Activated CD8-positive, alpha-beta memory T cell treated with anti-CD3 and anti-CD28 coated beads, Interleukin-2, amount 50 U/mL, for 1 hour (primary cell): ENCODE measurements around the gene MEI1.
A peak's percentile ranks its signal among the peaks of the same experiment; 100 is the strongest.
"Not testable (repeated sequence)": the region's sequence is repeated elsewhere in the genome, so short reads cannot be mapped to it uniquely, and the experiment has no call there.

ENCODE experiments used
- DNase-seq: peaks from one replicate; pipeline ENCODE4 v3.0.0-alpha.2; 2020; ENCODE audit errors: extremely low read depth

Gene MEI1, protein sequence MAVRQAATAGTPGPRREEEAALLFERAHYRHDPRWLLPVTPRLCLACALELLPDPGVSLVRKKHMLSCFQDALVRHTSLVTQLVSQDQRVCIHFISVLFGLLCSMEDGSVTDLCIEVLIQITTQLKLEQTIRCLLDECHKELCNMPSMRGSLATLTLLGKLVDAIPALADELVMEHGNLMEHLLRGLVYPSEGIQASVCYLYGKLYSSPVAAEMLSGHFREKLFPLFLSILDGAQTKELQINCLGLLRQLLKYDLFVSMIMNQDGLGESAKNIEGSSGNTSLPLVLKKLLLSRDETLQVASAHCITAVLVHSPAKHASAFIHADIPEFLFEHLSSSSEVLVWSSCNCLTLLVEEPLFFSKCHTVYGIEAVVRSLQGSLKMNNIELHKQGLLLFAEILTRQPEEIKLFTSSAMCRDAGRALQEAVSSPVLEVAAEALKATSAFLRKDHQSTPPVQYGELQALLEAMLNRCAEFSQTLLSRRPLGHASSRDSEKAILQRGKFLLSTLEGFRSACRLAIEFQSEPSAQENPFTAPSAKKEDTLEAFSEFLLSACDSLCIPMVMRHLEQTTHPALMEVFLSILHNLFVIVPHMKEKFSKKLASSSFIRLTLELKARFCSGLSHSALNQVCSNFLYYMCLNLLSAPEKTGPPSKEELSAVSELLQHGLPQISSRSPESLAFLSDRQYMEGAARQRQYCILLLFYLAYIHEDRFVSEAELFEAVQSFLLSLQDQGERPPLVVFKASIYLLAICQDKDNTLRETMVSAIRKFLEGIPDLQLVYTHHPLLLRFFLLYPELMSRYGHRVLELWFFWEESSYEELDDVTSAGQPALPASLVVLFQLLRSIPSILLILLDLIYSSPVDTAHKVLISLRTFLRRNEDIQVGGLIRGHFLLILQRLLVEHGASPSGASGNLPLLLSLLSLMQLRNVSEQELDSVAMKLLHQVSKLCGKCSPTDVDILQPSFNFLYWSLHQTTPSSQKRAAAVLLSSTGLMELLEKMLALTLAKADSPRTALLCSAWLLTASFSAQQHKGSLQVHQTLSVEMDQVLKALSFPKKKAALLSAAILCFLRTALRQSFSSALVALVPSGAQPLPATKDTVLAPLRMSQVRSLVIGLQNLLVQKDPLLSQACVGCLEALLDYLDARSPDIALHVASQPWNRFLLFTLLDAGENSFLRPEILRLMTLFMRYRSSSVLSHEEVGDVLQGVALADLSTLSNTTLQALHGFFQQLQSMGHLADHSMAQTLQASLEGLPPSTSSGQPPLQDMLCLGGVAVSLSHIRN

GRCh38 chr22:41699264-41700107, at the start of gene MEI1:
Gene MEI1, plus strand, starts transcription at chr22:41699503. Its CDS starts 36 bp downstream, at chr22:41699539.
- peak; percentile 83 for DNase-seq

- DNase-seq = no peak
Observed at GRCh38 chr22:41650229-41650628, 49.1 kb upstream of the MEI1 start.

DNA sequence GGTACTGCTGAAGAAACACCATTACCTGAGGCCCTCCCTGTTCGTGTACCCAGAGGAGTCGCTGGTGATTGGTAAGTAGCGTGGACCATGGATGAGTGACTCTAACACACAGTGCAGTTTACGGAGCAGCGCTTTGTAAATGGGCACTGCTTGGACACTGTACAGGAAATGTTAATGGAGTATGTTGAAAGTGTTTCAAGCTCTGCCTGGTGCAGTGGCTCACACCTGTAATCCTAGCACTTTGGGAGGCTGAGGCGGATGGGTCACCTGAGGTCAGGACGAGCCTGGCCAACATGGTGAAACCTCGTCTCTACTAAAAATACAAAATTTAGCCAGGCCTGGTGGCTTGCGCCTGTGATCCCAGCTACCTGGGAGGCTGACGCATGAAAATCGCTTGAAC, 48.5 kb upstream of the MEI1 start:
- DNase-seq = no peak

- no peak for DNase-seq
Observed at GRCh38 chr22:41654322-41654721, 45.0 kb upstream of the MEI1 start.

DNA sequence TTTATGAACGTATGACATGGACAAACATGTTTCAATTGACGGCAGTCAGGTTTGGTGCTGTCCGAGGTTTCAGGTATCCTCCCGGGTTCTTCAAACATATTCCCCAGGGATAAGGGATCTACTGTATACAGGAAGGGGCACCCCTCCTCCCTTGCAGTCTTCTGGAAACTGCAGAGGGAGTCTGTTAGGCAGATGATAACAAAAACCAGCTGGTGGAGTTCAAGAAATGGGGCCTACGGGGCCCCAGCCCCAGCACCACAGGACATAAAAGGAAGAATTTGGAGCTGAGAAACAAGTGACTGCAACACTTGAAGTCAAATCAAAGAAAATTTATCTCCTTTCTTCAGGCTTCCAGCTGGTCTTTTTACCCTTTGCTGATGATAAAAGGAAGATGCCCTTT, 42.7 kb upstream of the MEI1 start:
- DNase-seq = no peak

DNA sequence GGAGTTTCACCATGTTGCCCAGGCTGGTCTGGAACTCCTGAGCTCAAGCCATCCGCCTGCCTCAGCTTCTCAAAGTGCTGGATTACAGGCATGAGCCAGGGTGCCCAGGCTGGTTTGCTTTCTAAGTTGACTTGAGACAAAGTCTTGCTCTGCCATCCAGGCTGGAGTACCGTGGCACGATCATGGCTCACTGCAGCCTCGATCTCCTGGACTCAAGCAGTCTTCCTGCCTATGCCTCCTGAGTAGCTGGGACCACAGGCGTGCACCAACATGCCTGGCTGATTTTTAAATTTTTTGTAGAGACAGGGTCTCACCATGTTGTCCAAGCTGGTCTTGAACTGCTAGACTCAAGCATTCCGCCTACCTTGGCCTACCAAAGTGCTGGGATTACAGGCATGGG, 41.6 kb upstream of the MEI1 start:
- DNase-seq = no peak

DNA sequence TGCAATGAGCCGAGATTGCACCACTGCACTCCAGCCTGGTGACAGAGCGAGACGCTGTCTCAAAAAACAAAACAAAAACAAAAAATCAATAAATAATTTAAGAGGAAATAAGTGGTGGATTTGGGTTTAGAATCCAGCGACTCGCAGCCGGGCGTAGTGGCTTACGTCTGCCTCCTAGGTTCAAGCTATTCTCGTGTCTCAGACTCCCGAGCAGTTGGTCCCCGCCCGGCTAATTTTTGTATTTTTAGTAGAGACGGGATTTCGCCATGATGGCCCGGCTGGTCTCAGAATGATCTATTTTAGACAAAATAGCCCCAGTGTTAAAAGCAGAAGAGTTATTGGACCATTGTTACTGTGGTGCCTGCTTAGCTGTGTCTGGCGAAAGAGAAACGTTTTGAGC, 40.4 kb upstream of the MEI1 start:
- DNase-seq = no peak

DNA sequence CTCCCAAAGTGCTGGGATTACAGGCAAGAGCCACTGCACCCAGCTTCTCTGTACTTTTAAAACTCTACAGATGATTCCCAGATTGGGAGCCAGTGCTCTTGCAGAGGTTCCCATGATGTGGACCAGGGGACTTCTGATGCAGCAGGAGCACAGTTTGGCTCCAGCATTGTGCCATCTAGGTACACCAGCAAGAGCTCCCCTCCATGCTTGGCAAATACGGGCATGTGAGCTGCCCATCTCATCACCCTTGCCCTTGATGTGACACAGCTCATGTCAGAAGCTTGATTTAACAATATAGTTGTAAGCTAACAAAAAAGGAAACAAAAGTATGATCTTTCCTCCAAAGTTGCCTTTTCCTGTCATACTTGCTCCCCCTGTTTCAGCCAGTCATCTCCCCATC, 39.4 kb upstream of the MEI1 start:
- DNase-seq = no peak

GRCh38 chr22:41660416-41660815, 38.9 kb upstream of the MEI1 start:
- no peak for DNase-seq

GRCh38 chr22:41661088-41661487, 38.2 kb upstream of the MEI1 start:
- no peak for DNase-seq

DNA sequence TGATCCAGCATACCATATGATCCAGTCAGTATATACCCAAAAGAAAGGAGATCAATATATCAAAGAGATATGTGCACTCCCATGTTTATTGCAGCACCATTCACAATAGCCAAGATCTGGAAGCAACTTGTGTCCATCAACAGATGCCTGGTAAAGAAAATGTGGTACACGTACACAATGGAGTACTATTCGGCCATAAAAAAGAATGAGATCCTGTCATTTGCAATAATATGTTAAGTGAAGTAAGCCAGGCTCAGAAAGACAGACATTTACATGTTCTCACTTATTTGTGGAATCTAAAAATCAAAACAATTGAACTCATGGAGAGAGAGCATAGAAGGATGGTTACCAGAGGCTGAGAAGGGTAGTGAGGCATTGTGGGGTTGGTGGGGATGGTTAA, 37.6 kb upstream of the MEI1 start:
- DNase-seq = no peak

GRCh38 chr22:41663594-41663993, 35.7 kb upstream of the MEI1 start:
- not testable (repeated sequence) for DNase-seq

DNA sequence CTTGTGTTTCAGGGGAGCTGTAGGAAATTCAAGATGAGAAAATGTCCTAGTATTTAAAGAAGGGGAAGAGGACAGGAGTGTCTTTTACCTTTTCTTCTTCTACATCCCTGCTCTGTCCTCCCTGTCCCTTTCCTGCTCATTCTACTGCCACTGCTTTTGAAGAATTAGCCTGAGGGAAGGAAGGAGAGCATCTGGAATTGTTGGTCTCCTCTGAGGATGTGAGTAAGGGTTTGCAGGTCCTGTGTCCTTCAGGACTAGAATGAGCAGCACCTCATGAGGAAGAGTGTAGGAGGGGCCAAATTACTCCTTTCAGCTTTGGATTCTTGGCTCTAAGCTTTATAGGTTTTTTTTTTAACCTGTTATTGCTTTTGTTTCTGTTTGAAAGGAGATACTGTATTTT, 34.8 kb upstream of the MEI1 start:
- no peak for DNase-seq

- no peak for DNase-seq
Observed at GRCh38 chr22:41664951-41665350, 34.4 kb upstream of the MEI1 start.

- DNase-seq = no peak
Observed at GRCh38 chr22:41668971-41669911, 30.1 kb upstream of the MEI1 start.

GRCh38 chr22:41672096-41672495, 27.2 kb upstream of the MEI1 start:
- not testable (repeated sequence) for DNase-seq

GRCh38 chr22:41672780-41673509, 26.4 kb upstream of the MEI1 start:
- no peak for DNase-seq

- no peak for DNase-seq
Observed at GRCh38 chr22:41674846-41675340, 24.4 kb upstream of the MEI1 start.

GRCh38 chr22:41676134-41676533, 23.2 kb upstream of the MEI1 start:
- DNase-seq = no peak
